A549 (cell line): ENCODE measurements around the gene REEP3. TPM values are rescaled to one million over a fixed set of nuclear protein-coding genes. Genes with fewer than 3 reads are reported as not detected.

Experiments
- ATAC-seq, 2 experiments: fragments of 200-7000 bp in 1 of 2; fragments of >200 bp in 1 of 2; cut with Nextera tagmentation in 1 of 2; cut with Tn5 transposase in 1 of 2; 3 replicates each; pipeline versions ENCODE4 v1.8.0 to v1.9.1; 2018 to 2020; ENCODE audit warnings: mild to moderate bottlenecking in 1 of 2, moderate library complexity in 1 of 2
- CTCF ChIA-PET: fragments of 300-600 bp; sonication (Branson Sonifier 250); formaldehyde crosslinking; extraction: SDS; loops from one replicate; lab custom pipeline; 2021; ENCODE audit warnings: antibody characterized with exemption, inconsistent platforms; lab: Yijun Ruan, JAX
- POLR2A ChIA-PET: fragments of 350-600 bp; formaldehyde crosslinking; extraction: SDS; loops from one replicate; lab custom pipeline; 2021; ENCODE audit warnings: antibody characterized with exemption, inconsistent platforms; lab: Yijun Ruan, JAX
- DNase-seq, 2 experiments: peaks; one replicate each; pipeline versions ENCODE4 v3.0.0 to v3.0.0-alpha.2; 2011 to 2016; ENCODE audit warnings: low read depth in 1 of 2, low spot score in 1 of 2
- FAIRE-seq: peaks from 2 replicates; lab custom pipeline; 2011; peaks lifted over from hg19 to GRCh38; lab: Jason Lieb, UNC
- H3K27ac ChIP-seq, 2 experiments: fragments of >200 bp; sonication (Bioruptor Twin); formaldehyde crosslinking; 3 replicates each; pipeline ENCODE4 v1.5.1; 2016 to 2017
- H3K4me1 ChIP-seq: fragments of >200 bp; sonication (Bioruptor Twin); formaldehyde crosslinking; 3 replicates; pipeline ENCODE4 v1.6.1; 2016
- H3K4me2 ChIP-seq: fragments of >200 bp; sonication (Bioruptor Twin); formaldehyde crosslinking; 3 replicates; pipeline ENCODE4 v1.6.1; 2016
- H3K4me3 ChIP-seq: fragments of >200 bp; sonication (Bioruptor Twin); formaldehyde crosslinking; 3 replicates; pipeline ENCODE4 v1.5.1; 2016
- H3K9me3 ChIP-seq: fragments of >200 bp; sonication (Bioruptor Twin); formaldehyde crosslinking; 3 replicates; pipeline ENCODE4 v1.6.1; 2016
- BCL3 ChIP-seq: fragments of >200 bp; sonication (Bioruptor Twin); formaldehyde crosslinking; IDR thresholded peaks from 3 replicates; pipeline ENCODE4 v1.6.1; 2016
- BHLHE40 ChIP-seq: IDR thresholded peaks from 2 replicates; pipeline ENCODE4 v1.6.1; 2012; ENCODE audit warnings: low read depth, low read length, inconsistent platforms
- CBX2 ChIP-seq: fragments of 200-600 bp; sonication (generic); IDR thresholded peaks from 2 replicates; pipeline ENCODE4 v1.6.1; 2016; ENCODE audit warnings: low read depth, mild to moderate bottlenecking, borderline replicate concordance
- CBX8 ChIP-seq: fragments of 200-600 bp; sonication (generic); IDR thresholded peaks from 2 replicates; pipeline ENCODE4 v1.6.1; 2016
- CHD2 ChIP-seq: fragments of 150-350 bp; IDR thresholded peaks from 2 replicates; pipeline ENCODE4 v1.6.1; 2014; ENCODE audit warnings: low read length; ENCODE audit not compliant: partially characterized antibody
- CHD4 ChIP-seq: fragments of 200-600 bp; sonication (generic); IDR thresholded peaks from 2 replicates; pipeline ENCODE4 v1.6.1; 2016; ENCODE audit warnings: antibody characterized with exemption, mild to moderate bottlenecking, borderline replicate concordance
- CTCF ChIP-seq: fragments of >200 bp; sonication (Bioruptor Twin); formaldehyde crosslinking; IDR thresholded peaks from 3 replicates; pipeline ENCODE4 v1.5.1; 2016
- EHF ChIP-seq: fragments of 250-450 bp; sonication (Bioruptor Pico); IDR thresholded peaks from 2 replicates; pipeline ENCODE4 v1.5.0; 2020; ENCODE audit warnings: mild to moderate bottlenecking
- EHMT2 ChIP-seq: fragments of 200-600 bp; sonication (generic); IDR thresholded peaks from 2 replicates; pipeline ENCODE4 v1.6.1; 2016; ENCODE audit warnings: antibody characterized with exemption, low read depth, mild to moderate bottlenecking, moderate library complexity
- EP300 ChIP-seq, 2 experiments: fragments of >200 bp; sonication (Bioruptor Twin); formaldehyde crosslinking; IDR thresholded peaks; 2 replicates in 1 of 2; 3 replicates in 1 of 2; pipeline ENCODE4 v1.6.1; 2016 to 2017
- ESRRA ChIP-seq: fragments of 150-350 bp; IDR thresholded peaks from 2 replicates; pipeline ENCODE4 v1.6.1; 2014; ENCODE audit warnings: mild to moderate bottlenecking, low read length, borderline replicate concordance
- GATA3 ChIP-seq: IDR thresholded peaks from 2 replicates; pipeline ENCODE4 v1.6.1; 2012; ENCODE audit warnings: borderline replicate concordance
- HDAC2 ChIP-seq: fragments of 200-600 bp; sonication (generic); IDR thresholded peaks from 2 replicates; pipeline ENCODE4 v1.6.1; 2016
- HES2 ChIP-seq: fragments of >200 bp; sonication (Bioruptor Twin); formaldehyde crosslinking; IDR thresholded peaks from 2 replicates; pipeline ENCODE4 v1.6.1; 2016
- HEYL ChIP-seq: fragments of 250-450 bp; sonication (Bioruptor Pico); IDR thresholded peaks from 2 replicates; pipeline ENCODE4 v1.8.0; 2021; ENCODE audit warnings: mild to moderate bottlenecking, moderate library complexity
- HOXB5 ChIP-seq: fragments of 250-450 bp; sonication (Bioruptor Pico); IDR thresholded peaks from 2 replicates; pipeline ENCODE4 v1.5.0; 2020; ENCODE audit warnings: mild to moderate bottlenecking, moderate library complexity
- JUN ChIP-seq, 2 experiments: fragments of >200 bp; sonication (Bioruptor Twin); formaldehyde crosslinking; IDR thresholded peaks; 2 replicates in 1 of 2; 3 replicates in 1 of 2; pipeline ENCODE4 v1.6.1; 2016 to 2017
- JUNB ChIP-seq: fragments of >200 bp; sonication (Bioruptor Twin); formaldehyde crosslinking; IDR thresholded peaks from 2 replicates; pipeline ENCODE4 v1.6.1; 2016
- KDM5A ChIP-seq: fragments of 200-600 bp; sonication (generic); IDR thresholded peaks from 2 replicates; pipeline ENCODE4 v1.6.1; 2016; ENCODE audit warnings: antibody characterized with exemption, mild to moderate bottlenecking
- MAZ ChIP-seq: fragments of 150-350 bp; IDR thresholded peaks from 2 replicates; pipeline ENCODE4 v1.6.1; 2014; ENCODE audit warnings: antibody characterized with exemption, low read depth, low read length, borderline replicate concordance
- MYC ChIP-seq: IDR thresholded peaks from 2 replicates; pipeline ENCODE4 v1.6.1; 2012; ENCODE audit warnings: mild to moderate bottlenecking, inconsistent platforms, low read length, improper control_type of control experiment, borderline replicate concordance
- NR3C1 ChIP-seq: fragments of >200 bp; sonication (Bioruptor Twin); formaldehyde crosslinking; IDR thresholded peaks from 3 replicates; pipeline ENCODE4 v1.6.1; 2017
- PHF8 ChIP-seq: fragments of 200-600 bp; sonication (generic); IDR thresholded peaks from 2 replicates; pipeline ENCODE4 v1.6.1; 2016; ENCODE audit warnings: low read depth, mild to moderate bottlenecking, antibody characterized with exemption, moderate library complexity, borderline replicate concordance
- RNF2 ChIP-seq: fragments of 200-600 bp; sonication (generic); IDR thresholded peaks from 2 replicates; pipeline ENCODE4 v1.6.1; 2016; ENCODE audit warnings: low read depth, mild to moderate bottlenecking, antibody characterized with exemption, moderate library complexity, borderline replicate concordance
- TP53 ChIP-seq: fragments of 250-450 bp; sonication (Bioruptor Pico); IDR thresholded peaks from 2 replicates; pipeline ENCODE4 v1.5.0; 2021; ENCODE audit warnings: mild to moderate bottlenecking, moderate library complexity
- USF2 ChIP-seq: fragments of 450-650 bp; IDR thresholded peaks from 2 replicates; pipeline ENCODE4 v1.6.1; 2014; ENCODE audit warnings: antibody characterized with exemption
- ZFP36 ChIP-seq: fragments of 450-650 bp; IDR thresholded peaks from 2 replicates; pipeline ENCODE4 v1.6.1; 2014; ENCODE audit warnings: borderline replicate concordance; ENCODE audit not compliant: partially characterized antibody
- ZNF302 ChIP-seq: fragments of 250-450 bp; sonication (Bioruptor Pico); IDR thresholded peaks from 2 replicates; pipeline ENCODE4 v1.9.0; 2021; ENCODE audit warnings: inconsistent platforms, mild to moderate bottlenecking, moderate library complexity
- ZSCAN20 ChIP-seq: fragments of 250-450 bp; sonication (Bioruptor Pico); IDR thresholded peaks from 2 replicates; pipeline ENCODE4 v1.8.0; 2022; ENCODE audit warnings: mild to moderate bottlenecking, moderate library complexity
- WGBS: methylation state at CpG from one replicate; pipeline ENCODE4 v1.1.6; 2017; ENCODE audit errors: missing lambda C conversion rate; 5-methylcytosine and 5-hydroxymethylcytosine counted together
- polyA plus RNA-seq, 4 experiments: library from polyadenylated mRNA; depleted of rRNA in 3 of 4; stranded (reverse); fragments of >200 nt; fragmentation: RNase III in 1 of 4; extraction: RNeasy Plus Mini Kit Qiagen cat#74134 plus additional on column Dnase treatment in 1 of 4; gene quantifications; 2 replicates in 3 of 4; 3 replicates in 1 of 4; pipeline ENCODE4 v1.2.3, GENCODE V29; 2011 to 2017
- TF ChIP-seq, protein P1 (sequence below): fragments of 150-350 bp; IDR thresholded peaks from 2 replicates; pipeline ENCODE4 v1.6.1; 2014; ENCODE audit warnings: low read depth, mild to moderate bottlenecking, low read length
- TF ChIP-seq, protein P2 (sequence below): IDR thresholded peaks from 2 replicates; pipeline ENCODE4 v1.6.1; 2012; ENCODE audit warnings: low read depth, borderline replicate concordance

REEP3 gene
- polyA plus RNA-seq, 2 of the 4 experiments (the other 2 are of a cell fraction) = 19.6 to 35.8 TPM

- H3K27ac ChIP-seq = no peak overlapping the region
- no peak overlapping the region for H3K4me3 ChIP-seq
- ChIA-PET CTCF (interaction anchor here (0.7 to 1.6 kb wide), 3 partner anchors 30 to 50 kb away, joined by 3 to 4 read pairs (median 3); no protein-coding TSS in a partner anchor), POLR2A (no interaction called here)
- WGBS = 75% methylated on average over 10 of the region's 10 CpGs
- H3K4me2 ChIP-seq = no peak overlapping the region
- ATAC-seq (no peak), DNase-seq (no peak), FAIRE-seq (no peak)
- no peaks in the 10 kb centered on the region for H3K4me1 ChIP-seq
- no peaks in the 10 kb centered on the region for H3K9me3 ChIP-seq
- TF ChIP-seq USF2 (no peak), EHMT2 (no peak), TP53 (CRISPR knock-in tag) (no peak), ZNF302 (CRISPR knock-in tag) (no peak), HOXB5 (CRISPR knock-in tag) (no peak), NR3C1 (no peak), CTCF (no peak), ESRRA (no peak), HDAC2 (no peak), EHF (CRISPR knock-in tag) (no peak), JUNB (no peak), KDM5A (no peak), CHD2 (no peak), CBX8 (no peak), MAZ (no peak), RNF2 (no peak), ZSCAN20 (CRISPR knock-in tag) (no peak), GATA3 (no peak)
- TF ChIP-seq, protein P1, sequence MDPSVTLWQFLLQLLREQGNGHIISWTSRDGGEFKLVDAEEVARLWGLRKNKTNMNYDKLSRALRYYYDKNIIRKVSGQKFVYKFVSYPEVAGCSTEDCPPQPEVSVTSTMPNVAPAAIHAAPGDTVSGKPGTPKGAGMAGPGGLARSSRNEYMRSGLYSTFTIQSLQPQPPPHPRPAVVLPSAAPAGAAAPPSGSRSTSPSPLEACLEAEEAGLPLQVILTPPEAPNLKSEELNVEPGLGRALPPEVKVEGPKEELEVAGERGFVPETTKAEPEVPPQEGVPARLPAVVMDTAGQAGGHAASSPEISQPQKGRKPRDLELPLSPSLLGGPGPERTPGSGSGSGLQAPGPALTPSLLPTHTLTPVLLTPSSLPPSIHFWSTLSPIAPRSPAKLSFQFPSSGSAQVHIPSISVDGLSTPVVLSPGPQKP = no peak
Measured at GRCh38 chr10:63670291-63670898, 149.2 kb downstream of the REEP3 start.

GRCh38 chr10:63671317-63671937 is 150.2 kb downstream of the REEP3 start:
- no peak for TF ChIP-seq CHD4
- no peak for TF ChIP-seq MYC
- TF ChIP-seq, protein P2, sequence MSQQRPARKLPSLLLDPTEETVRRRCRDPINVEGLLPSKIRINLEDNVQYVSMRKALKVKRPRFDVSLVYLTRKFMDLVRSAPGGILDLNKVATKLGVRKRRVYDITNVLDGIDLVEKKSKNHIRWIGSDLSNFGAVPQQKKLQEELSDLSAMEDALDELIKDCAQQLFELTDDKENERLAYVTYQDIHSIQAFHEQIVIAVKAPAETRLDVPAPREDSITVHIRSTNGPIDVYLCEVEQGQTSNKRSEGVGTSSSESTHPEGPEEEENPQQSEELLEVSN = no peak
- TF ChIP-seq BHLHE40 = no peak
- TF ChIP-seq ZFP36 = no peak
- no peak for TF ChIP-seq CBX2
- no peak for TF ChIP-seq JUN (IDR thresholded peaks at IDR 0.05)
- no peak for TF ChIP-seq CHD2
- no peak for TF ChIP-seq BCL3
- no peak for TF ChIP-seq RNF2
- TF ChIP-seq HOXB5 (CRISPR knock-in tag) = no peak
- no peak for TF ChIP-seq HEYL (CRISPR knock-in tag)
- no peak for TF ChIP-seq HES2
- no peak for TF ChIP-seq EP300 (IDR thresholded peaks at IDR 0.05)
- no peak for TF ChIP-seq PHF8
- ATAC-seq = no peak
- ChIA-PET POLR2A (no interaction called here), CTCF (interaction anchor here (1.3 to 1.6 kb wide), 2 partner anchors 29 to 49 kb away, joined by 4 read pairs; no protein-coding TSS in a partner anchor)
- no peak for DNase-seq
- Histone ChIP-seq H3K4me3 (no peak overlapping the region), H3K9me3 (no peaks in the 10 kb centered on the region), H3K4me2 (no peak overlapping the region), H3K4me1 (no peaks in the 10 kb centered on the region), H3K27ac (no peak overlapping the region)
- no peak for FAIRE-seq
- 58% methylated on average over 2 of the region's 2 CpGs for WGBS
